CD14-positive monocyte (primary cell): ENCODE results near the gene CFAP74. TPM values are rescaled to one million over a fixed set of nuclear protein-coding genes. Genes with fewer than 3 reads are reported as not detected.

ENCODE experiments used
- DNase-seq, 3 donors: peaks; one replicate each; pipeline ENCODE4 v3.0.0-alpha.2; 2011 to 2022
- H2AFZ ChIP-seq: 2 replicates; pipeline ENCODE4 v1.6.0; 2012; ENCODE audit warnings: mild to moderate bottlenecking, low read depth, low read length, inconsistent platforms; ENCODE audit not compliant: insufficient read depth, poor library complexity, severe bottlenecking
- H3K27ac ChIP-seq, 2 donors: 1 replicate in 1 of 2; 2 replicates in 1 of 2; pipeline ENCODE4 v1.5.1; 2012 to 2013; ENCODE audit warnings: low read length in 2 of 2, control low read depth in 1 of 2, inconsistent platforms in 1 of 2, low read depth in 1 of 2, mild to moderate bottlenecking in 1 of 2
- H3K27me3 ChIP-seq, 2 donors: one replicate each; pipeline versions ENCODE4 v1.6.0 to v1.6.1; 2011 to 2013; ENCODE audit warnings: low read length in 2 of 2; ENCODE audit not compliant: control insufficient read depth in 2 of 2, insufficient read depth in 2 of 2
- H3K36me3 ChIP-seq, 2 donors: replicated peaks in 1 of 2; 1 replicate in 1 of 2; 2 replicates in 1 of 2; pipeline versions ENCODE4 v1.5.1 to v1.6.1; 2012 to 2013; ENCODE audit warnings: low read length in 2 of 2, control low read depth in 1 of 2, inconsistent platforms in 1 of 2, mild to moderate bottlenecking in 1 of 2; ENCODE audit not compliant: insufficient read depth in 2 of 2, control insufficient read depth in 1 of 2
- H3K4me1 ChIP-seq, 2 donors: 1 replicate in 1 of 2; 2 replicates in 1 of 2; pipeline versions ENCODE4 v1.5.1 to v1.6.1; 2012 to 2013; ENCODE audit warnings: low read length in 2 of 2, control low read depth in 1 of 2, inconsistent platforms in 1 of 2, mild to moderate bottlenecking in 1 of 2, moderate library complexity in 1 of 2; ENCODE audit not compliant: insufficient read depth in 2 of 2, control insufficient read depth in 1 of 2
- H3K4me2 ChIP-seq: replicated peaks from 2 replicates; pipeline ENCODE3; 2012; ENCODE audit warnings: low read length, moderate library complexity, mild to moderate bottlenecking; ENCODE audit not compliant: poor library complexity, severe bottlenecking; ENCODE audit errors: extremely low read depth
- H3K4me3 ChIP-seq, 3 experiments: fragments of 200-600 bp in 1 of 3; sonication (generic) in 1 of 3; replicated peaks in 1 of 3; 1 replicate in 2 of 3; 2 replicates in 1 of 3; pipeline ENCODE4 v1.5.1; 2011 to 2013; ENCODE audit warnings: low read length in 3 of 3, mild to moderate bottlenecking in 3 of 3, control low read depth in 2 of 3, low read depth in 2 of 3, inconsistent platforms in 1 of 3, moderate library complexity in 1 of 3
- H3K79me2 ChIP-seq: 2 replicates; pipeline ENCODE4 v1.6.0; 2012; ENCODE audit warnings: mild to moderate bottlenecking, control low read depth, inconsistent platforms, low read length, moderate library complexity; ENCODE audit not compliant: insufficient read depth
- H3K9ac ChIP-seq: 2 replicates; pipeline ENCODE4 v1.6.0; 2017; ENCODE audit warnings: low read length, mild to moderate bottlenecking; ENCODE audit not compliant: insufficient read depth, poor library complexity, severe bottlenecking
- H3K9me3 ChIP-seq, 2 donors: replicated peaks in 1 of 2; 1 replicate in 1 of 2; 2 replicates in 1 of 2; pipeline versions ENCODE4 v1.5.1 to v1.6.1; 2012 to 2013; ENCODE audit warnings: low read length in 2 of 2, control low read depth in 1 of 2; ENCODE audit not compliant: control insufficient read depth in 1 of 2, insufficient read depth in 1 of 2
- H4K20me1 ChIP-seq: 2 replicates; pipeline ENCODE4 v1.6.0; 2012; ENCODE audit warnings: mild to moderate bottlenecking, low read length, control low read depth, moderate library complexity; ENCODE audit not compliant: insufficient read depth
- H3K27ac Mint-ChIP-seq, 7 donors: one replicate each; pipeline ENCODE4 v1.8.0; 2020; ENCODE audit warnings: mild to moderate bottlenecking in 7 of 7, mixed read lengths in 7 of 7, moderate library complexity in 6 of 7, inconsistent platforms in 2 of 7
- H3K27me3 Mint-ChIP-seq, 3 donors: one replicate each; pipeline ENCODE4 v1.8.0; 2021 to 2022; ENCODE audit warnings: low read depth in 3 of 3, mild to moderate bottlenecking in 3 of 3, mixed read lengths in 3 of 3, moderate library complexity in 3 of 3, inconsistent platforms in 1 of 3
- H3K36me3 Mint-ChIP-seq, 2 donors: one replicate each; pipeline ENCODE4 v1.8.0; 2020; ENCODE audit warnings: mixed read lengths in 2 of 2, inconsistent platforms in 1 of 2, mild to moderate bottlenecking in 1 of 2
- H3K4me1 Mint-ChIP-seq: one replicate; pipeline ENCODE4 v1.8.0; 2020; ENCODE audit warnings: mild to moderate bottlenecking, mixed read lengths
- H3K4me3 Mint-ChIP-seq, 2 donors: one replicate each; pipeline ENCODE4 v1.8.0; 2020; ENCODE audit warnings: mild to moderate bottlenecking in 2 of 2, mixed read lengths in 2 of 2, moderate library complexity in 1 of 2
- H3K9me3 Mint-ChIP-seq, 7 donors: one replicate each; pipeline ENCODE4 v1.8.0; 2020 to 2022; ENCODE audit warnings: mixed read lengths in 7 of 7, mild to moderate bottlenecking in 6 of 7, moderate library complexity in 6 of 7, inconsistent platforms in 2 of 7
- CTCF ChIP-seq: fragments of 200-600 bp; IDR thresholded peaks from one replicate; pipeline ENCODE4 v1.8.0; 2022; ENCODE audit warnings: antibody characterized with exemption, mild to moderate bottlenecking
- WGBS: methylation state at CpG from one replicate; pipeline ENCODE4 v1.1.5; 2013; ENCODE audit warnings: missing lambda C conversion rate; ENCODE audit not compliant: insufficient coverage; 5-methylcytosine and 5-hydroxymethylcytosine counted together
- intact Hi-C, 2 donors: fragments of 100-400 bp; cut with micrococcal nuclease; formaldehyde crosslinking; loops; one replicate each; pipeline versions ENCODE4 v1.15.0 to v1.15.1; 2023
- polyA plus RNA-seq, 3 donors: library from polyadenylated mRNA; depleted of rRNA in 1 of 3; unstranded in 2 of 3; stranded (reverse) in 1 of 3; fragments of 300-500 nt in 2 of 3; fragments of >200 nt in 1 of 3; fragmentation: Illumina TruSeq in 2 of 3; gene quantifications; 1 replicate in 2 of 3; 2 replicates in 1 of 3; pipeline ENCODE4 v1.2.3, GENCODE V29; 2012 to 2021

Gene CFAP74
- polyA plus RNA-seq, 3 donors = not detected

GRCh38 chr1:1898246-1898933 lies 105.2 kb downstream of the CFAP74 start:
- no peaks in the 10 kb centered on the region for H3K36me3 ChIP-seq
- Mint-ChIP-seq H3K4me1 (peaks cover 10% of the 10 kb centered on the region), H3K4me3 (no peak overlapping the region), H3K9me3 (peaks cover 0 to 5% (median 5%) of the 10 kb centered on the region in 7 donors), H3K27ac (no peak overlapping the region), H3K27me3 (peaks cover 24 to 50% (median 28%) of the 10 kb centered on the region in 3 donors), H3K36me3 (no peaks in the 10 kb centered on the region)
- no peak for DNase-seq
- intact Hi-C loops = loop anchor here in 1 of 2 donors (10.0 kb wide), 1 partner anchor 54 kb away; no protein-coding TSS in a partner anchor
- H3K4me1 ChIP-seq = peaks cover 3 to 7% of the 10 kb centered on the region in 2 donors
- H3K9me3 ChIP-seq = peaks cover 0 to 5% of the 10 kb centered on the region in 2 donors
- peaks cover 0 to 19% of the 10 kb centered on the region in 2 donors for H3K27me3 ChIP-seq
- no peak overlapping the region for H2AFZ ChIP-seq
- H4K20me1 ChIP-seq = peaks cover 5% of the 10 kb centered on the region
- H3K9ac ChIP-seq = no peak overlapping the region
- H3K4me2 ChIP-seq = no peak overlapping the region
- H3K4me3 ChIP-seq = no peak overlapping the region
- H3K27ac ChIP-seq = no peak overlapping the region
- TF ChIP-seq CTCF = no peak
- H3K79me2 ChIP-seq = peaks cover 4% of the 10 kb centered on the region
- 99% methylated on average over 5 of the region's 6 CpGs for WGBS

GRCh38 chr1:1895456-1896336 lies 107.9 kb downstream of the CFAP74 start:
- H3K9me3 Mint-ChIP-seq = peaks cover 0 to 2% (median 0%) of the 10 kb centered on the region in 7 donors
- no peak overlapping the region for H3K4me3 Mint-ChIP-seq
- whole genome bisulfite sequencing = 72% methylated on average over 12 of the region's 14 CpGs
- H3K9me3 ChIP-seq = no peaks in the 10 kb centered on the region
- H3K4me3 ChIP-seq = no peak overlapping the region
- peaks cover 11% of the 10 kb centered on the region for H4K20me1 ChIP-seq
- H3K4me1 Mint-ChIP-seq = peaks cover 21% of the 10 kb centered on the region
- H3K27ac Mint-ChIP-seq = no peak overlapping the region
- peaks cover 14 to 19% of the 10 kb centered on the region in 2 donors for H3K4me1 ChIP-seq
- H3K36me3 Mint-ChIP-seq = no peaks in the 10 kb centered on the region
- no peaks in the 10 kb centered on the region for H3K36me3 ChIP-seq
- no peak overlapping the region for H3K9ac ChIP-seq
- no peak for TF ChIP-seq CTCF
- H3K27ac ChIP-seq = no peak overlapping the region
- intact Hi-C loops = loop anchor here in 1 of 2 donors (10.0 kb wide), 1 partner anchor 51 kb away; no protein-coding TSS in a partner anchor
- no peak overlapping the region for H2AFZ ChIP-seq
- DNase-seq = no peak
- H3K27me3 ChIP-seq = peaks cover 0 to 19% of the 10 kb centered on the region in 2 donors
- H3K4me2 ChIP-seq = no peak overlapping the region
- peaks cover 19 to 48% (median 29%) of the 10 kb centered on the region in 3 donors for H3K27me3 Mint-ChIP-seq
- H3K79me2 ChIP-seq = peaks cover 22% of the 10 kb centered on the region
